ENCODE data around the gene CASP7.
"Not testable (repeated sequence)": the region's sequence is repeated elsewhere in the genome, so short reads cannot be mapped to it uniquely, and the experiment has no call there.

Gene CASP7

GRCh38 chr10:113652456-113652855 is 27.3 kb upstream of the CASP7 start:
- H3K27me3 Mint-ChIP-seq (ENCODE audit: low read depth); H3K36me3 Mint-ChIP-seq (ENCODE audit: low read depth); H3K4me1 Mint-ChIP-seq (ENCODE audit: low read depth): not testable (repeated sequence)

GRCh38 chr10:113656896-113657295 is 22.8 kb upstream of the CASP7 start:
- no peaks in the 10 kb centered on the region for H3K4me1 Mint-ChIP-seq (ENCODE audit: low read depth)
- H3K4me3 Mint-ChIP-seq, result no peak overlapping the region
- no peak overlapping the region for H3K27ac Mint-ChIP-seq
- no peaks in the 10 kb centered on the region for H3K9me3 Mint-ChIP-seq
- H3K36me3 Mint-ChIP-seq (ENCODE audit: low read depth), result no peaks in the 10 kb centered on the region
- H3K27me3 Mint-ChIP-seq (ENCODE audit: low read depth), result peaks cover 20% of the 10 kb centered on the region
- no peak for DNase-seq (ENCODE audit: low spot score)

More at GRCh38 chr10:113652456-113652855, 27.3 kb upstream of the CASP7 start:
- not testable (repeated sequence) for H3K4me3 Mint-ChIP-seq; H3K27ac Mint-ChIP-seq; DNase-seq (ENCODE audit: low spot score); H3K9me3 Mint-ChIP-seq

- Mint-ChIP-seq H3K27me3 (ENCODE audit: low read depth) (peaks cover 22% of the 10 kb centered on the region), H3K9me3 (no peaks in the 10 kb centered on the region)
These were observed 22.2 kb upstream of the CASP7 start for GRCh38 chr10:113657544-113657943.

GRCh38 chr10:113661332-113661731 is 18.4 kb upstream of the CASP7 start:
- Mint-ChIP-seq H3K27ac (no peak overlapping the region), H3K4me3 (no peak overlapping the region), H3K27me3 (ENCODE audit: low read depth) (peaks cover 27% of the 10 kb centered on the region), H3K36me3 (ENCODE audit: low read depth) (no peaks in the 10 kb centered on the region), H3K9me3 (no peaks in the 10 kb centered on the region), H3K4me1 (ENCODE audit: low read depth) (peaks cover 5% of the 10 kb centered on the region)
- DNase-seq (ENCODE audit: low spot score), result no peak

More at GRCh38 chr10:113657544-113657943, 22.2 kb upstream of the CASP7 start:
- no peaks in the 10 kb centered on the region for H3K4me1 Mint-ChIP-seq (ENCODE audit: low read depth)
- H3K27ac Mint-ChIP-seq, result no peak overlapping the region
- H3K4me3 Mint-ChIP-seq, result no peak overlapping the region
- H3K36me3 Mint-ChIP-seq (ENCODE audit: low read depth), result no peaks in the 10 kb centered on the region
- no peak for DNase-seq (ENCODE audit: low spot score)

GRCh38 chr10:113663142-113663541 is 16.6 kb upstream of the CASP7 start:
- Mint-ChIP-seq H3K4me1 (ENCODE audit: low read depth) (peaks cover 10% of the 10 kb centered on the region), H3K4me3 (no peak overlapping the region), H3K27me3 (ENCODE audit: low read depth) (peaks cover 27% of the 10 kb centered on the region), H3K36me3 (ENCODE audit: low read depth) (no peaks in the 10 kb centered on the region), H3K9me3 (no peaks in the 10 kb centered on the region), H3K27ac (no peak overlapping the region)
- no peak for DNase-seq (ENCODE audit: low spot score)

- H3K4me1 Mint-ChIP-seq (ENCODE audit: low read depth), result peaks cover 10% of the 10 kb centered on the region
- H3K4me3 Mint-ChIP-seq, result no peak within 1 kb of the TSS
- no peak within 1 kb of the TSS for H3K27ac Mint-ChIP-seq
These were observed 15.8 kb upstream of the CASP7 start, which contains the start of gene NRAP for GRCh38 chr10:113663908-113664307. Gene NRAP, minus strand, starts transcription at chr10:113664041. Its CDS starts 159 bp downstream, at chr10:113663882.

GRCh38 chr10:113665352-113665751 is 14.4 kb upstream of the CASP7 start:
- no peak overlapping the region for H3K4me3 Mint-ChIP-seq
- no peak for DNase-seq (ENCODE audit: low spot score)
- peaks cover 19% of the 10 kb centered on the region for H3K27me3 Mint-ChIP-seq (ENCODE audit: low read depth)
- peaks cover under 1% of the 10 kb centered on the region for H3K9me3 Mint-ChIP-seq
- no peak overlapping the region for H3K27ac Mint-ChIP-seq
- H3K36me3 Mint-ChIP-seq (ENCODE audit: low read depth), result no peaks in the 10 kb centered on the region
- H3K4me1 Mint-ChIP-seq (ENCODE audit: low read depth), result peaks cover 10% of the 10 kb centered on the region

More at GRCh38 chr10:113663908-113664307, 15.8 kb upstream of the CASP7 start, which contains the start of gene NRAP:
- DNase-seq (ENCODE audit: low spot score), result no peak
- Mint-ChIP-seq H3K9me3 (no peaks in the 10 kb centered on the region), H3K27me3 (ENCODE audit: low read depth) (peaks cover 26% of the 10 kb centered on the region), H3K36me3 (ENCODE audit: low read depth) (no peaks in the 10 kb centered on the region)

GRCh38 chr10:113665806-113666354 is 13.8 kb upstream of the CASP7 start:
- Mint-ChIP-seq H3K9me3 (peaks cover 6% of the 10 kb centered on the region), H3K4me3 (no peak overlapping the region)
- DNase-seq (ENCODE audit: low spot score), result no peak

GRCh38 chr10:113666682-113667252 is 12.9 kb upstream of the CASP7 start:
- peak overlapping the region; percentile 56 for H3K27ac Mint-ChIP-seq
- H3K4me3 Mint-ChIP-seq, result no peak overlapping the region
- peaks cover 6% of the 10 kb centered on the region for H3K9me3 Mint-ChIP-seq
- DNase-seq (ENCODE audit: low spot score), result peak; percentile 6
- no peaks in the 10 kb centered on the region for H3K36me3 Mint-ChIP-seq (ENCODE audit: low read depth)
- H3K27me3 Mint-ChIP-seq (ENCODE audit: low read depth), result peaks cover 17% of the 10 kb centered on the region
- peaks cover 10% of the 10 kb centered on the region for H3K4me1 Mint-ChIP-seq (ENCODE audit: low read depth)

More at GRCh38 chr10:113665806-113666354, 13.8 kb upstream of the CASP7 start:
- peaks cover 10% of the 10 kb centered on the region for H3K4me1 Mint-ChIP-seq (ENCODE audit: low read depth)
- H3K27ac Mint-ChIP-seq, result no peak overlapping the region
- no peaks in the 10 kb centered on the region for H3K36me3 Mint-ChIP-seq (ENCODE audit: low read depth)
- peaks cover 18% of the 10 kb centered on the region for H3K27me3 Mint-ChIP-seq (ENCODE audit: low read depth)

- Mint-ChIP-seq H3K9me3 (peaks cover 22% of the 10 kb centered on the region), H3K36me3 (ENCODE audit: low read depth) (peaks cover 32% of the 10 kb centered on the region), H3K4me3 (peak overlapping the region; percentile 93), H3K4me1 (ENCODE audit: low read depth) (peaks cover 38% of the 10 kb centered on the region), H3K27ac (peak overlapping the region; percentile 87), H3K27me3 (ENCODE audit: low read depth) (peaks cover 3% of the 10 kb centered on the region)
- DNase-seq (ENCODE audit: low spot score), result peak; percentile 47
These were observed 739 bp downstream of the CASP7 start for GRCh38 chr10:113680190-113681111.

- Mint-ChIP-seq H3K27ac (peak overlapping the region; percentile 87), H3K4me1 (ENCODE audit: low read depth) (peaks cover 38% of the 10 kb centered on the region), H3K36me3 (ENCODE audit: low read depth) (peaks cover 40% of the 10 kb centered on the region), H3K27me3 (ENCODE audit: low read depth) (no peaks in the 10 kb centered on the region), H3K9me3 (peaks cover 32% of the 10 kb centered on the region), H3K4me3 (peak overlapping the region; percentile 93)
- DNase-seq (ENCODE audit: low spot score), result peak; percentile 62
These were observed 2.1 kb downstream of the CASP7 start for GRCh38 chr10:113681533-113682470.

- no peaks in the 10 kb centered on the region for H3K27me3 Mint-ChIP-seq (ENCODE audit: low read depth)
- no peak overlapping the region for H3K27ac Mint-ChIP-seq
- H3K4me1 Mint-ChIP-seq (ENCODE audit: low read depth), result peaks cover 42% of the 10 kb centered on the region
- H3K36me3 Mint-ChIP-seq (ENCODE audit: low read depth), result peaks cover 54% of the 10 kb centered on the region
- H3K4me3 Mint-ChIP-seq, result no peak overlapping the region
- DNase-seq (ENCODE audit: low spot score), result no peak
- peaks cover 46% of the 10 kb centered on the region for H3K9me3 Mint-ChIP-seq
These were observed 3.6 kb downstream of the CASP7 start for GRCh38 chr10:113683300-113683699.

- H3K4me1 Mint-ChIP-seq (ENCODE audit: low read depth), result peaks cover 46% of the 10 kb centered on the region
- peaks cover 69% of the 10 kb centered on the region for H3K9me3 Mint-ChIP-seq
- no peak for DNase-seq (ENCODE audit: low spot score)
- H3K27ac Mint-ChIP-seq, result no peak overlapping the region
- H3K27me3 Mint-ChIP-seq (ENCODE audit: low read depth), result no peaks in the 10 kb centered on the region
- H3K4me3 Mint-ChIP-seq, result no peak overlapping the region
- H3K36me3 Mint-ChIP-seq (ENCODE audit: low read depth), result peaks cover 73% of the 10 kb centered on the region
These were observed 6.3 kb downstream of the CASP7 start for GRCh38 chr10:113686028-113686427.
